D341Med (cell line): ENCODE results near the gene EIF4E2.
"Not testable (repeated sequence)": the region's sequence is repeated elsewhere in the genome, so short reads cannot be mapped to it uniquely, and the experiment has no call there.

Experiments
- DNase-seq: peaks from one replicate; pipeline ENCODE4 v3.0.0; 2012; ENCODE audit warnings: low spot score

EIF4E2 gene

GRCh38 chr2:232567721-232568120 lies 17.2 kb downstream of the EIF4E2 start:
- DNase-seq = no peak

- no peak for DNase-seq
Observed at GRCh38 chr2:232568161-232568560, 17.7 kb downstream of the EIF4E2 start.

GRCh38 chr2:232569541-232569940 lies 19.1 kb downstream of the EIF4E2 start:
- no peak for DNase-seq

GRCh38 chr2:232570481-232570880 lies 20.0 kb downstream of the EIF4E2 start:
- DNase-seq = not testable (repeated sequence)

GRCh38 chr2:232571026-232571474 lies 20.6 kb downstream of the EIF4E2 start:
- DNase-seq = no peak

- DNase-seq = no peak
Observed at GRCh38 chr2:232573042-232573441, 22.6 kb downstream of the EIF4E2 start.

GRCh38 chr2:232573771-232574435 lies 23.4 kb downstream of the EIF4E2 start:
- DNase-seq = no peak

- no peak for DNase-seq
Observed at GRCh38 chr2:232574674-232575403, 24.4 kb downstream of the EIF4E2 start.

GRCh38 chr2:232575404-232575746 lies 24.9 kb downstream of the EIF4E2 start:
- DNase-seq = no peak

GRCh38 chr2:232576995-232577394 lies 26.5 kb downstream of the EIF4E2 start:
- no peak for DNase-seq

- DNase-seq = no peak
Observed at GRCh38 chr2:232577841-232578240, 27.4 kb downstream of the EIF4E2 start.

GRCh38 chr2:232578626-232579025 lies 28.1 kb downstream of the EIF4E2 start:
- no peak for DNase-seq

- DNase-seq = no peak
Observed at GRCh38 chr2:232580648-232580981, 30.1 kb downstream of the EIF4E2 start.

GRCh38 chr2:232581725-232582124 lies 31.2 kb downstream of the EIF4E2 start:
- DNase-seq = no peak

GRCh38 chr2:232584238-232584637 lies 33.7 kb downstream of the EIF4E2 start:
- DNase-seq = no peak

GRCh38 chr2:232586943-232587505 lies 36.5 kb downstream of the EIF4E2 start:
- no peak for DNase-seq

- DNase-seq = no peak
Observed at GRCh38 chr2:232587512-232587911, 37.0 kb downstream of the EIF4E2 start.

GRCh38 chr2:232588031-232588430 lies 37.5 kb downstream of the EIF4E2 start:
- no peak for DNase-seq

GRCh38 chr2:232588680-232589585 lies 38.4 kb downstream of the EIF4E2 start:
- no peak for DNase-seq

- no peak for DNase-seq
Observed at GRCh38 chr2:232592772-232593395, 42.4 kb downstream of the EIF4E2 start.

GRCh38 chr2:232593982-232594381 lies 43.5 kb downstream of the EIF4E2 start:
- no peak for DNase-seq
